Naive thymus-derived CD4-positive, alpha-beta T cell (primary cell): ENCODE results near the gene MARK1. TPM values are rescaled to one million over a fixed set of nuclear protein-coding genes. Genes with fewer than 3 reads are reported as not detected.

Source experiments
- ATAC-seq: fragments of 150-1000 bp; cut with Tn5 transposase; 2 replicates; pipeline ENCODE4 v1.10.0; 2021; ENCODE audit warnings: mild to moderate bottlenecking, moderate library complexity
- CTCF ChIA-PET: fragments of 350-600 bp; sonication (Branson Sonifier 250); formaldehyde crosslinking; loops from one replicate; lab custom pipeline; 2021; ENCODE audit warnings: antibody characterized with exemption; lab: Charles Lee
- POLR2A ChIA-PET: fragments of 350-600 bp; sonication (Branson Sonifier 250); formaldehyde crosslinking; loops from one replicate; lab custom pipeline; 2021; ENCODE audit warnings: antibody characterized with exemption, inconsistent platforms; lab: Charles Lee
- DNase-seq, 9 donors: peaks; one replicate each; pipeline versions ENCODE4 v3.0.0 to v3.0.0-alpha.2; 2020 to 2022; ENCODE audit warnings: mixed read lengths in 1 of 9
- H3K27ac ChIP-seq: one replicate; pipeline ENCODE4 v1.7.0; 2013; ENCODE audit warnings: mild to moderate bottlenecking, low read depth, low read length, moderate library complexity
- H3K27me3 ChIP-seq, 2 donors: one replicate each; pipeline ENCODE4 v1.7.0; 2013; ENCODE audit warnings: low read length in 2 of 2, mild to moderate bottlenecking in 2 of 2, moderate library complexity in 2 of 2; ENCODE audit not compliant: control insufficient read depth in 2 of 2, insufficient read depth in 2 of 2
- H3K36me3 ChIP-seq, 3 experiments: 1 replicate in 2 of 3; 2 replicates in 1 of 3; pipeline ENCODE4 v1.7.0; 2013; ENCODE audit warnings: low read length in 3 of 3, mild to moderate bottlenecking in 3 of 3, moderate library complexity in 1 of 3; ENCODE audit not compliant: insufficient read depth in 3 of 3, control insufficient read depth in 2 of 3
- H3K4me1 ChIP-seq, 2 donors: one replicate each; pipeline ENCODE4 v1.7.0; 2013; ENCODE audit warnings: low read length in 2 of 2, mild to moderate bottlenecking in 2 of 2, moderate library complexity in 1 of 2; ENCODE audit not compliant: control insufficient read depth in 2 of 2, insufficient read depth in 2 of 2
- H3K4me3 ChIP-seq: 2 replicates; pipeline ENCODE4 v1.7.0; 2013; ENCODE audit warnings: mild to moderate bottlenecking, low read length
- H3K9me3 ChIP-seq, 3 experiments: 1 replicate in 2 of 3; 2 replicates in 1 of 3; pipeline ENCODE4 v1.7.0; 2013; ENCODE audit warnings: low read length in 3 of 3; ENCODE audit not compliant: control insufficient read depth in 2 of 3
- H3K27ac Mint-ChIP-seq, 9 donors: one replicate each; pipeline ENCODE4 v1.8.0; 2020 to 2022; ENCODE audit warnings: mixed read lengths in 9 of 9, mild to moderate bottlenecking in 8 of 9, moderate library complexity in 5 of 9, inconsistent platforms in 2 of 9
- H3K27me3 Mint-ChIP-seq, 5 donors: one replicate each; pipeline ENCODE4 v1.8.0; 2021 to 2022; ENCODE audit warnings: mixed read lengths in 5 of 5, mild to moderate bottlenecking in 1 of 5
- H3K36me3 Mint-ChIP-seq, 5 donors: one replicate each; pipeline ENCODE4 v1.8.0; 2020 to 2022; ENCODE audit warnings: mixed read lengths in 5 of 5, mild to moderate bottlenecking in 3 of 5, inconsistent platforms in 1 of 5
- H3K4me1 Mint-ChIP-seq, 7 donors: one replicate each; pipeline ENCODE4 v1.8.0; 2020 to 2022; ENCODE audit warnings: mixed read lengths in 7 of 7, mild to moderate bottlenecking in 3 of 7, inconsistent platforms in 1 of 7
- H3K4me3 Mint-ChIP-seq, 10 donors: one replicate each; pipeline ENCODE4 v1.8.0; 2020 to 2022; ENCODE audit warnings: mild to moderate bottlenecking in 10 of 10, mixed read lengths in 10 of 10, moderate library complexity in 6 of 10, inconsistent platforms in 2 of 10
- H3K9me3 Mint-ChIP-seq, 11 donors: one replicate each; pipeline ENCODE4 v1.8.0; 2020 to 2022; ENCODE audit warnings: mixed read lengths in 11 of 11, mild to moderate bottlenecking in 4 of 11, inconsistent platforms in 1 of 11, moderate library complexity in 1 of 11
- intact Hi-C, 2 donors: fragments of 100-400 bp; cut with micrococcal nuclease; formaldehyde crosslinking; loops; one replicate each; pipeline ENCODE4 v1.15.1; 2023
- polyA plus RNA-seq, 2 donors: library from polyadenylated mRNA; unstranded; fragments of 300-500 nt; fragmentation: Illumina TruSeq; gene quantifications; one replicate each; pipeline ENCODE4 v1.2.3, GENCODE V29; 2021
- total RNA-seq, 6 experiments: library from RNA in 5 of 6; stranded (reverse) in 5 of 6; gene quantifications; 1 replicate in 5 of 6; 2 replicates in 1 of 6; pipeline ENCODE4 v1.2.3 and lab custom pipeline; 2021 to 2026

Gene MARK1
- total and polyA plus RNA-seq, 7 experiments from 2014 or later = not detected

DNA sequence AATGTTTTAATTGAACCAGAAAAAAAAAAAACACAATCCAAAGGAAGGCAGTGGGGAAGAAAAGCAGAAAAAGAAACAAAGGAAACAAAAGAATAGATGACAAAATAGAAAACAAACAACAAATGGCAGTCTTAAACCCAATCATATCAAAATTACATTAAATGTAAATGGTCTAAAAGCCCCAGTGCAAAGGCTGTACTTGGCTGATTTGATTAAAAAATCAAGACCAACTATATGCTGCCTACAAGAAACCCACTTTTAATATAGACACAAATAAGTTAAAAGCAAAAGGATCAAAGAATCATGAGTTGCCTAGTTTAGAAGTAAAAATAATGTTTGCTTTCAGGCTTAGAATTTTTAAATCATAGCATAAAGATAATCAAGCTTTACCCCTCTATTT is 142.4 kb downstream of the MARK1 start:
- ATAC-seq (no peak), DNase-seq (no peak)
- Mint-ChIP-seq H3K27ac (no peak overlapping the region), H3K9me3 (peaks cover 0 to 22% (median 4%) of the 10 kb centered on the region in 11 donors), H3K4me1 (no peaks in the 10 kb centered on the region), H3K4me3 (no peak overlapping the region), H3K36me3 (no peaks in the 10 kb centered on the region), H3K27me3 (peaks cover 12 to 19% (median 16%) of the 10 kb centered on the region in 5 donors)
- no peaks in the 10 kb centered on the region for H3K27me3 ChIP-seq
- no peak overlapping the region for H3K4me3 ChIP-seq
- ChIA-PET POLR2A (no interaction called here), CTCF (no interaction called here)
- intact Hi-C loops = no loop called here
- no peaks in the 10 kb centered on the region for H3K36me3 ChIP-seq
- no peaks in the 10 kb centered on the region for H3K4me1 ChIP-seq
- no peaks in the 10 kb centered on the region for H3K9me3 ChIP-seq
- H3K27ac ChIP-seq = no peak overlapping the region

DNA sequence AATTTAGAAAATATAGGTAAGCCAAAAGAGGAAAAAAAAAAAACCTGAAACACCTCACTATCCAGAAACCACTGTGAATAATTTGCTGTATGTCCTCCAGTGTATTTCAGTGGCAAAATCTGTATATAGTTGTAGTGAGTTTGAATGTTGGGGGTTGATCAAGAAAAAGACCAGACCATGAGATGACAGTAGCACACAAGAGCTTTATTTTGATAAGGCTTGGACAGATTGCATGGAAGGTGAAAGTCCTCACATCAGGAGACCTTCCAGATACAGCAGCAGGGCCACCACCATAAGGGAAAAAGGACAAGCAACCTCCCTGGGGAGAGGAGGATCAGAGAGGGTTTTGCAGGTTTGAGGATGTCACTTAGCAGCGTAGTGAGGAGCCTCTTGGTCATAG is 146.0 kb downstream of the MARK1 start:
- no peak for ATAC-seq
- DNase-seq = no peak
- Mint-ChIP-seq H3K9me3 (peaks cover 0 to 16% (median 3%) of the 10 kb centered on the region in 11 donors), H3K27ac (no peak overlapping the region), H3K4me1 (peaks cover 0 to 4% (median 0%) of the 10 kb centered on the region in 7 donors), H3K4me3 (no peak overlapping the region), H3K27me3 (peaks cover 7 to 14% (median 10%) of the 10 kb centered on the region in 5 donors), H3K36me3 (no peaks in the 10 kb centered on the region)
- H3K27me3 ChIP-seq = no peaks in the 10 kb centered on the region
- H3K36me3 ChIP-seq = no peaks in the 10 kb centered on the region
- H3K9me3 ChIP-seq = no peaks in the 10 kb centered on the region
- ChIA-PET POLR2A (no interaction called here), CTCF (no interaction called here)
- intact Hi-C loops = no loop called here
- no peak overlapping the region for H3K4me3 ChIP-seq
- no peaks in the 10 kb centered on the region for H3K4me1 ChIP-seq
- no peak overlapping the region for H3K27ac ChIP-seq

DNA sequence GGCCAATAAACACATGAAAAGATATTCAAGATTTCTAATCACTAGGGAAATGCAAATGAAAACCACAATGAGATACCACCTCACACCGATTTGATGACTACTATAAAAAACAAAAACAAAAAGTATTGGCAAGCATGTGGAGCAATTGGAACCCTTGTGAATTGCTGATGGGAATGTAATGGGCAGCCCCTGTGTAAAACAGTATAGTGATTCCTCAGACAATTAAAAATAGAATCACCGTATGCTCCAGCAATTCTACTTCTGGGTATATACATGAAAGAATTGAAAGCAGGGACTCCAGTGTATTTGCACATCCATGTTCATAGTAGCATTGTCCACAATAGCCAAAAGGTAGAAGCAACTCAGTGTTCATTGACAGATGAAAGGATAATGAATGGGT is 149.3 kb downstream of the MARK1 start:
- ChIA-PET CTCF (no interaction called here), POLR2A (no interaction called here)
- Mint-ChIP-seq H3K4me1 (peaks cover 0 to 5% (median 2%) of the 10 kb centered on the region in 7 donors), H3K27me3 (peaks cover 7 to 11% (median 9%) of the 10 kb centered on the region in 5 donors), H3K27ac (no peak overlapping the region), H3K36me3 (no peaks in the 10 kb centered on the region), H3K9me3 (peaks cover 0 to 1% (median 0%) of the 10 kb centered on the region in 11 donors), H3K4me3 (no peak overlapping the region)
- H3K9me3 ChIP-seq = no peaks in the 10 kb centered on the region
- intact Hi-C loops = no loop called here
- H3K4me3 ChIP-seq = no peak overlapping the region
- DNase-seq (no peak), ATAC-seq (no peak)
- H3K27ac ChIP-seq = no peak overlapping the region
- no peaks in the 10 kb centered on the region for H3K36me3 ChIP-seq
- H3K4me1 ChIP-seq = peaks cover 0 to 3% of the 10 kb centered on the region in 2 donors
- H3K27me3 ChIP-seq = no peaks in the 10 kb centered on the region

DNA sequence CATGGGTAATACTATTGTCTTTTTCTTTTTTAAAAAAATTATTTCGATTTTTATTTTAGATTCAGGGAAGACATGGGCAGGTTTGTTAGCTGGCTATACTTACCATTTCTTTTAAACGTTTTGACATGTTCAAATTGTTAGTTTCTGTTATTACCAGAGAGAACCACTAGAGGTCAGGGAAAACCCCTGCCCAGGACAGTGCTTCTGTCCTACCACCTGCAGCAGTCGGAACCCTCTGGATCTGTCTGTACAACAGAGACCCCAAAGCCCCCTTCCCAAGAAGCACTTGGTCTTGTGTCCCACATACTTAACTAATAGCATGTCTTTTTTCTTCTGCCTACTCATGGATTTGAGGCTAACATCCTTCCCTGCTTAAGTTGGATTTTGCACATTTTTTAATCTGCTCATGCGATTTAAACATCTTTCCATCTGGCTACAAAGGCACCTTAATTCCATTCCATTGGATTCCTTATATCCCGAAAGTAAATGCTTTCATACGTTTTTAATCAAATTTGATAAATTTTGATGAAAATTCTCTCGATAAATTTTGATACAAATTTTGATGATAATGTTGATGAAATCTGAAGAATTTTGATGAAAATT is 152.2 kb downstream of the MARK1 start:
- Histone ChIP-seq H3K4me3 (no peak overlapping the region), H3K4me1 (peaks cover 0 to 3% of the 10 kb centered on the region in 2 donors), H3K27ac (no peak overlapping the region), H3K36me3 (no peaks in the 10 kb centered on the region), H3K9me3 (no peaks in the 10 kb centered on the region), H3K27me3 (no peaks in the 10 kb centered on the region)
- peaks cover 0 to 5% (median 2%) of the 10 kb centered on the region in 7 donors for H3K4me1 Mint-ChIP-seq
- DNase-seq (peak in 4 of 9 donors; percentile 16 to 32 (median 26)), ATAC-seq (peak; percentile 81)
- CTCF ChIA-PET = interaction anchor here (2.6 kb wide), 1 partner anchor 53 kb away, joined by 9 read pairs; no protein-coding TSS in a partner anchor
- POLR2A ChIA-PET = no interaction called here
- peaks cover 0 to 6% (median 1%) of the 10 kb centered on the region in 5 donors for H3K27me3 Mint-ChIP-seq
- H3K9me3 Mint-ChIP-seq = peaks cover 0 to 1% (median 0%) of the 10 kb centered on the region in 11 donors
- no peak overlapping the region for H3K27ac Mint-ChIP-seq
- intact Hi-C loops = loop anchor here (1.0 kb wide), 2 partner anchors 53 to 96 kb away; no protein-coding TSS in a partner anchor
- no peaks in the 10 kb centered on the region for H3K36me3 Mint-ChIP-seq
- H3K4me3 Mint-ChIP-seq = no peak overlapping the region

DNA sequence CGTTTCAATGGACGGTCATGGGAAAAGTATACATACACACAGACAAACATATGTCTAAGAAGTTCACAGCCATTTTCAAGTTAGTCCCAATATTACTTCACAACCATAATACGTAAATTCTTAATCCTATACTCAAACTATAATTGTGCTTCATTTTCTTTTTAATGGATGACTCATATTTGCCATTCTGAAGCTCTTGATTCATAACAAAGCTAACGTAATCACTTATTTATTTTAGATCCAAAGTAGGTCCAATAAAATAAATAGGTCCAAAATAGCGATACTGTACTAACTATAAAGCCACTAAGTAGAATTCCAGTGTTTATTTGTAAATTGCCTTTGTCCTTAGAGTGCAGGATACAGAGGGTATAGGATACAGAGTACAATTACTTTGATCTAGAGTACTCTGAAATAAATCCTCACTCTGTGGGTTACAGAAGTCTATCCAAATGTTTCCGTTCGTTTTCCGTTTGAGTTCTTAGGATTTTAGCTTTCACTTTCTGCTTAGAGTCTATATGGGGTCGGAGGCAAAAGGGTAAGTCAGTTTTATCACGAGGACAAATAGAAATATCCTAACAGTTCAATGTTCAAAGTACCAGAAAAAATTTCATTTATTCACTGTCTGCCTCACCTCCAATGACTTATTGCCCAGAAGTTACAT is 153.4 kb downstream of the MARK1 start:
- Mint-ChIP-seq H3K27me3 (peaks cover 0 to 2% (median 0%) of the 10 kb centered on the region in 5 donors), H3K27ac (no peak overlapping the region), H3K36me3 (no peaks in the 10 kb centered on the region), H3K4me1 (peaks cover 0 to 5% (median 0%) of the 10 kb centered on the region in 7 donors), H3K9me3 (no peaks in the 10 kb centered on the region), H3K4me3 (no peak overlapping the region)
- H3K36me3 ChIP-seq = no peaks in the 10 kb centered on the region
- intact Hi-C loops = no loop called here
- H3K9me3 ChIP-seq = no peaks in the 10 kb centered on the region
- ChIA-PET CTCF (interaction anchor here (0.9 to 1.7 kb wide), 2 partner anchors 52 to 104 kb away, joined by 5 to 11 read pairs; no protein-coding TSS in a partner anchor), POLR2A (no interaction called here)
- H3K27ac ChIP-seq = no peak overlapping the region
- ATAC-seq = no peak
- H3K27me3 ChIP-seq = no peaks in the 10 kb centered on the region
- no peak for DNase-seq
- no peak overlapping the region for H3K4me3 ChIP-seq
- peaks cover 0 to 3% of the 10 kb centered on the region in 2 donors for H3K4me1 ChIP-seq

DNA sequence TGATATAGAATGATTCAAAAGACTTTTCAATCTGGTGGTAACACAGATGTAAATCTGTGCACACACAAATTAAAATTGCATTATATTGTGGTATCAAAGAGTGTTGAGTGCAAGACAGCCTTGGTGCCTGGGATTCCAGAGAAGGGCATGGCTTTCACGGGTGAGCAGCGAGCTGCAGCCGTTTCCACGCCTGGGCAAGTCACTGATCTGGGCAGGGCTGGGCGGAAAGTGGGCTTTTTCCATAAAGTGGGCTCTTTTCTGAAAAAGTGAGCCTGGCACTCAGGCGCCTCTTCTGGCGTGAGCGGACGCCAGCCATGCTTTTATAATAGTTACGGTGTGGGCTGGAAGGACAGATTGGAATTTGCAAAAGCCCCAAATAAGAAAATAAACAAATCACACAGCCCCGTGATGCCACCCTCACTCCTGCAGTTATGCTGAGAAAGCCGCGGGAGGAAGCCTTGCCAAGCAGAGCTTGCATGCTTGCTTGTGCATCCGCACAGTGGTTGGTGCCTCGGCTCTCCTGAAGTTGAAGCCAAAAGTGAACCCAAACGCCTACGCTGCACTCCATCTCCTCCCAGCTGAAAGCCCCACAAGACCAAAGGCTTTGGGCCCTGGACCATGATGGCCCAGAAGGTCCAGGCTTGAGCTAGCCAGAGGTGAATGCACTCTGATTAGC is 155.1 kb downstream of the MARK1 start:
- H3K4me1 ChIP-seq = peaks cover 0 to 3% of the 10 kb centered on the region in 2 donors
- no peaks in the 10 kb centered on the region for H3K36me3 ChIP-seq
- DNase-seq (no peak), ATAC-seq (no peak)
- H3K27ac ChIP-seq = no peak overlapping the region
- H3K27me3 Mint-ChIP-seq = peaks cover 0 to 5% (median 2%) of the 10 kb centered on the region in 5 donors
- intact Hi-C loops = no loop called here
- H3K4me1 Mint-ChIP-seq = peaks cover 0 to 9% (median 0%) of the 10 kb centered on the region in 7 donors
- H3K4me3 Mint-ChIP-seq = no peak overlapping the region
- no peaks in the 10 kb centered on the region for H3K36me3 Mint-ChIP-seq
- no peak overlapping the region for H3K27ac Mint-ChIP-seq
- ChIA-PET POLR2A (no interaction called here), CTCF (interaction anchor here (1.2 kb wide), 1 partner anchor 50 kb away, joined by 5 read pairs; no protein-coding TSS in a partner anchor)
- no peaks in the 10 kb centered on the region for H3K27me3 ChIP-seq
- H3K9me3 Mint-ChIP-seq = no peaks in the 10 kb centered on the region
- no peaks in the 10 kb centered on the region for H3K9me3 ChIP-seq
- no peak overlapping the region for H3K4me3 ChIP-seq
